ENCODE results near the gene CNTNAP5.

The CNTNAP5 gene

DNA sequence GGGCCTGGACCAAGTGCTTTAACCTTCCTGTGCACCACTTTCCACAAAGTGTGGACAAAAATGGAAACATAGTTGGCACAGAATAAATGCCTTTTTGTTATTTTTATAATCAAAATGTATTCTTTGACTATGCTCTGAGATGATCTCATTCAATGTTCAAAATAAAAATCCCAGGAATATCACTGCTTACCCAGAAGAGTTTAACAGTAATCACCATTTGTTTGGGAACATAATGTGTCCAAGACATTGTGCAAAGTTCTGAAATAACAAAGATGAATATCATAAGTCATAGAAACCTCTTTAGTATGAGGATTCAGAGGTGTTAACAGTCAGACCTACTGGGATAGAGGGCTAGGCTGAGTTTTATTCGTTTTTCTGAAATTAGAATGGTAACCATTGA is 668.1 kb downstream of the CNTNAP5 start:
- no peak for DNase-seq (ENCODE audit: low spot score)

DNA sequence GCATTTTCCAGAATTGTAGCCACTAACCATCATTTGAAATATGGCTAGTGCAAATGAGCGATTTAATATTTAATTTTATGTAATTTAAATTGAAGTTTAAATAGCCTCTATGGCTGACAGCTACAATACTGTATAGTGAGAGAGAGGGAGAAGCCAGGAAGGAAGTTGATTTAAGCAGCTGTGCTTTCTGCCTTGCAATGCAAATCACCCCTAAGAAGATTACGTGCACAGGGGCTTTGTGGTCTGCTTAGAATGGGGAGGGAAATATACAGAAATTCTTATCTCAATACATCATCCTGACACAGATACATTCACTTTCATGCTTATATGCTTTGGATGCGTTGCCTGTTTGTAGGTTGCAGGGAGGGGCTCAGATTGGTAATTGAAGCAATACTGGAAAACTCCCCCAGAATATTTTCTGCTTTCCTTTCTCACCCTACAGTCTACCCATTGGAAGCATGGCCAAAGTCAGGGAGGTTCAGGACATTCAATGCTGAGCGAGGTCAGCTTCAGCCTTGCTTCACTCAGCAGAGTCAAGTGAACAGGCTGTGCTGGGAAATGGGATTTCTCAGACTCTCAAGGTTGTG is 674.0 kb downstream of the CNTNAP5 start:
- no peak for DNase-seq (ENCODE audit: low spot score)

DNA sequence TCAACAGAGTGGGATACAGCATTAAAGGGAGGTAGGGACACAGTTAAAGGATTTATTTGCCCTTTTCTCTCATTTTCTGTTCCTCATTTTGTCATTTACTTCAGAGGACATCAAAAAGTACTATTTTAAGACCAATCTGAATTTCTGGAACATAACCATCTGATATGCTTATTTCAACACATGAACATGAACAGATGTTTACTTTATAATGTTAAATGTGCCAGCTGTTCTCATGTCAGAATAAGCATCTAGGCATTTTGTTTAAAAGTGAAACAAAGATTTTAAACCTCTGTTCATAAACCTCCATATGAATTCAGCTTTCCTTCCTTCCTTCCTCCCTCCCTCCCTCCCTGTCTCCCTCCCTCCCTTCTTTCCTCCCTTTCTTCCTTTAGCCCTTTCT is 677.7 kb downstream of the CNTNAP5 start:
- no peak for DNase-seq (ENCODE audit: low spot score)

DNA sequence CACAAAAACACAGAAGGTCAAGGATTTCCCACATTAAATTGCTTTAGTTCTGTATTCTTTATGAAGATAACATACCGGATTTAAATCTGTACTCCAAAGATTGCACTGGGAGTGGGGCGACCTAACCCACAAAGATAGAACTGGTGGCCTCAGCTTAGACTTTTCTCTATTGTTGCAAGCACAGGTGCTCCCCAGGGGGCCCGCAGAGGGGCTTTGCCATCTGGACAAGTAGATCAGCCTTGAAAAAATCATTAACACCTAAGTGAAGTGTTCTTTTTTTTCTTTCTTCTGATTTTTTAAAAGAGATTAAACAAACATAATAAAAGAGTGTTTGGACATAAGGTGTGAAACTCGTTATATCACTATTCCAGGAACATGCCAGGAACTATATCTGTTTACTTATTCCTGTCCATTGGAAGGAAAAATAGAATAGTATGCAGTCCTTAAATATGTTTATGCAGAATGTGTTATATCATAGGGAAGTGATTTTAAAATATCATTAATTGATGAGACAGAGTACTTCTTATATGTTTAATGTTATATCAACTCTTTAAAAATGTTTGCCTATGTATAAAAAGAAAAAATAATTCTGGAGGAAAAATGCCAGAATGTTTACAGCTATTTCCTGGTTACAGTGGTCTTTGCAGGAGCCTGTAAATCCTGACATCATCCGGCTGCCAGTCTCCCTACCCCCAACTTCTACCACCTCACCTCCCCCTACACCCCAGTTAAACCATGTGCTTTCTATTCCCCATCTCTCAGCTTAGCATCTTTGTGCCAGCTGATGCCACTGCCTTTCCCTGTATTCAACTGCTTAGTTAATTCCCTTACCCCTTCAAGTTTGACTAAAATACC is 679.2 kb downstream of the CNTNAP5 start:
- no peak for DNase-seq (ENCODE audit: low spot score)

DNA sequence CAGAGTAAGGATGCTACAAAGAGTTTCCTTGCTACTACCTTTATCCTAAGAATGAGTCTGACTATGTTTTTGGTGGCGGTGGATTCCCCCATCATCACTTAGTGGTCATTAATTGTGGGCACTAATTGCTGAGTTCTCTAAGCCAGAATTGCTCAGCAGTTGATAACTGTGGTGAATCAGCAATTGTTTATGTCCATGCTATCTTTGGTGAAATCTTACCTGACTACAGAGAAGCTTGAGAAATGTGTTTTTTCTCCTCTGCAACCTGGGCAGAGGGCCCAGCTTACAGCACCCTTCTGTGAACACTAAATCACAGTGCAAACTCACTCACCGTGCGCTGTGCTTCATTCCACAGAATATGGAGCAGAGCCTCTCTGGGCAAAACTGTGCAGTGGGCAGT is 683.6 kb downstream of the CNTNAP5 start:
- DNase-seq (ENCODE audit: low spot score) = no peak

DNA sequence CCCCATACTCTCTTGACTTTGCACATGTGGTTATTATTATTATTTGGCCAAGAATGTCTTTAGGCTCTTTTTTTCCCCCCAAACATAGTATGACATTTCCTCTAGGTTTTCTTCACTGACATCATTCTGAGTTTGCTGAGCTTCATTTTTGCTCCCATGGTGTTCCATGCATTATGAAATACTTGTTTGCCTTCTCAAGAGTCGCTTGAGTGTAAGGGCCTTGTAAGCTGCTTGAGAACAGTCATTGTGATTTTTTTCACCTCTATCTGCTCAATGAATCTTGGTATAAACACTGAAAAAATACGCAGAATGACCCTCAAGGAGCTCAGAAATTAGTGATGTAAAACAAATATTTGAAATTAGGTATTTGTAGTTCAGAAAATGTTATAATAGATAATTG is 688.9 kb downstream of the CNTNAP5 start:
- DNase-seq (ENCODE audit: low spot score) = no peak

DNA sequence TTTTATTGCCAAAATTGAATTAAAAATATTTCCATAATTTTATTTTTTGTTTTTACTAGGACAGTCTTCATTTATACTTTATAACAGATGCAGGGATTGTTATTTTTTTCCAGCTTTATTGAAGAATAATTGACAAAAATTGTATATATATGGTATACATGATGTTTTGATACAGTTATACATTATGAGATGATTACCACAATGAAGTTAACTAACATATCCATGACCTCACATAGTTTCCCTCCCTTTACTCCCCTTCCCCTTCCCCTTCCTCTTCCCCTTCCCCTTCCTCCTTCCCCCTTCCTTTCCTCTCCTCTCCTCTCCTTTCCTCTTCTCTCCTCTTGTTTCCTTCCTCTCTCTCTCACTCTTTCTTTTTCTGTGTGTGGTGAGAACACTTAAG is 700.1 kb downstream of the CNTNAP5 start:
- DNase-seq (ENCODE audit: low spot score) = no peak

DNA sequence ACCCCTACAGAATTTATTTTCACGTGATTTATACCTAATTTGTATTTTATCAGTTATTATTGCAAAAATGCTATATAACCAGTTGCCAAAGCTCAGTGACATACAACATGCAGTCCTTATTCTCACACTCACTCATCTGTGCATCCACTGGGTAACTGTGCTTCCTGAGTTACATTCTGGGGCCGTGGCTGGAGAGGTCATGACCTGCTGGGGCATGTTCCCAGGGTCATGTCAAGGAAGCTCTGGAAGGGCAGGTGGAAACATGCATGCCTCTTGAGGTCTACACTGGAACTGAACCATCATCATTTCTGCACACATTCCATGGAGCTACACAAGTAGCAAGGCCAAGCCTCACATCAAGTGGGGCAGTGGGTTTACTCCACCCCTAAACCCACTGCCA is 715.5 kb downstream of the CNTNAP5 start:
- DNase-seq (ENCODE audit: low spot score) = no peak

DNA sequence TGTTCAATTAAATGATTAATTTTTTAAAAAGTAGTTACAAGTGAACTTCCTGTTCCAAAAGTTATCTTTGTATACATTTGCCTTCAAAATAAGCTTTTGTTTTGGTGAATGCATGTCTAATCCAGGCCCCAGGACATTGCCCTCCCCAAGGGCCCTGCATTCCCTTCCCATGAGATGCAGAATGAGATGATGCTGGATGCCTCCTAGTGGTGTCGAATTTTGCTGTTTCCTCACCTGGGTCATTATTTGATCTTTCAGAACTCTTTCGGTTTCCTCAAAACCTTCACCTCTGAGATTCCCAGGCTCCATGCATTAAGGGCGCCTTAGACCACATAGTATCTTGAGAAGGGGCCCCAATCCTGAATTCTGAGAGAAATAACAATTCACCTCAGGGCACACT is 728.8 kb downstream of the CNTNAP5 start:
- DNase-seq (ENCODE audit: low spot score) = no peak

DNA sequence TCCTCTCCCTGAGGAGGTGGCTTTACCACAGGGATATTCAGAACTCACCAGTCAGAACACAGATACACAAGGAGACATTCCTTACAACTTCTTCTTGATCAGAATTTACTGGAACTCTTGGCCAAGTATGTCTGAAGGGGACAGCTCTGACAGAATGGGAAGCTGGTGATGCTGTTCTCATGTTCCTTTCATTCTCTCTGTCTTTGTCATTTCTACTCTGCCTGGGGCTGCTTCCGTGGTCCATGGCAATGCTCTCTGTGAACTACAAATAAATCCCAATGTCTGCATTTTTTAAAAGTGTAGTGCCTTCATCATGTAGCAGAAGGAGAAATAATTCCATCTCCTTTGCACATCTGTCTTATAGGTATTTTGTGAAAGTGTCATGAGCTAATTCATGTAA is 730.3 kb downstream of the CNTNAP5 start:
- no peak for DNase-seq (ENCODE audit: low spot score)

DNA sequence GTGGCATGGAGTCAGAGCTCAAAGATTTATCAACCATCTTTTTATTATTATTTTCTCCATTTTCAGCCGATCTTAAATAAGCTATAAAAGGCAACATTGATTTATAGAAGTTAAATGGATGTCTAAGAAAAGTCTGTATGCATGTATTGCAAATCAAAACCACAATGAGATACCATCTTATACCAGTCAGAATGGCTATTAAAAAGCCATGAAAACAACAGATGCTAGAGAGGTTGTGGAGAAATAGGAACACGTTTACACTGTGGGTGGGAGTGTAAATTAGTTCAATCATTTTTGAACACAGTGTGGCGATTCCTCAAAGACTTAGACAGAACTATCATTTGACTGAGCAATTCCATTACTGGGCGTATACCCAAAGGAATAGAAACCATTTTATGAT is 731.0 kb downstream of the CNTNAP5 start:
- DNase-seq (ENCODE audit: low spot score) = no peak

DNA sequence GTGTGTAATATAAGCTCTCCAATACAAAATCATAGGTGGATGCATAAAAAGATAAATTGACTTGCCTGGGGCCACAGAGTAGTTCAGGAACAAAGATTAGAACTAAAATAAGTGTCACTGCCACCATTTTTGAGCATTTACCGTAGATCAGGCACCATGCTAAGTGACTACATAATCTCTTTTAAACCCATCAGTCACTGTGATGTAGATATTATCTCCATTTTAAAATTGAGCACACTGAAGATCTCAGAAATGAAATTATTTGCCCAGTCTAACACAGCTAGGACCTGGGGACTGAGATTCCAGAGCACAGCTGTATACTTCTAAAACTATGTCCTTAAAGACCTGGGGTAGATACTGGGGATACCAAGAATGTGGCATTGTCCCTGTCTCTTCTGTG is 737.3 kb downstream of the CNTNAP5 start:
- no peak for DNase-seq (ENCODE audit: low spot score)

DNA sequence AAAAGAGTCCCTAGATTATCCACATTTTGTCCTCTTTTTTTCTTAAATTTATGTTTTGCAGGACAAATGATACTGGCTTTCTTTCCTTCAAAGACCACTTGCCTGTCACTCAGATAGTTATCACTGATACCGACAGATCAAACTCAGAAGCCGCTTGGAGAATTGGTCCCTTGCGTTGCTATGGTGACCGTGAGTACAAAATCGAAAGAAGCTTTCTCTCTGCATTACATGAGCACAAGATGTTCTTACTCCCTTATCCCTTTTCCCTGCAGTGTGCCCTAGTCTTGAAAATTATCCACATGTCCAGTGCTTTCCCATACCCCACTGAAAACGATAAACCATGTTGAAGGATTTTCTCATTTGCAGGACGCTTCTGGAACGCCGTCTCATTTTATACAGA is 738.5 kb downstream of the CNTNAP5 start:
- DNase-seq (ENCODE audit: low spot score) = no peak

DNA sequence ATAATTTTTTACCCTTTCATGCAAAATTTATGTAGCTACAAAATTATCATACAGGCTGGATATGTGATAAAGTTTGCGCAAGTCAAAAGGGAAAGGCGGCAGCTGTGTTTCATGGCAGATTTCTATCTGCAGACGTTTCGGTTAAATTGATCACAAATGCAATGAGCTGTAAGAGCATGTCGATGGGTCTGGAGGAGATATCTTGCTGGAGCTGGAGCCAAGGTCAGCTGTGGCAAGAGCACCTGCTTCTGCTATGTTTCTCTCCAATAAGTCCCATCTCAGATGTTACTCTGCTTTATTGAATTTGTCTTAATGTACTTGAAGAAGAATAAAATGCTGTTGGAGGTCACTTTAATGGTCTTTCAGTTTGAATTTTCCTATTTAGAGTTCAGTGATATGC is 749.7 kb downstream of the CNTNAP5 start:
- DNase-seq (ENCODE audit: low spot score) = no peak

DNA sequence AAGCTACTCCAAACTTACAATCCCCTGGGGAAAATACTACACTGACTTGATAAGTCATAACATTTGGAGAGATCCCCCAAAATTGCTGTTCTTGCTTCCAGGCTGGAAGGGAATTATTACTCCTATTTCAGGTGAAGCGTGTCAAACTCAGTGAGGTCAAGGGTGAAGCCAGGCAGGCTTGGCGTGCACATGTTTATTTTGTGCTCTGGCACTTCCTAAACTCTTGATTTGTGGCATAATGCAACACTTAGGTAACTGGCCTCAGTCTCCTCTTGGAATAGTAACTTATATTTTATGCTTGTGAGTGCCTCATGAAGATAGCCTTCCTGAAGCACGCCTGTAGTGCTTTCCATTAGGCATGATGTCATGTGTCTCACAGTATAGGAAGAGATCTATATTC is 751.2 kb downstream of the CNTNAP5 start:
- no peak for DNase-seq (ENCODE audit: low spot score)

DNA sequence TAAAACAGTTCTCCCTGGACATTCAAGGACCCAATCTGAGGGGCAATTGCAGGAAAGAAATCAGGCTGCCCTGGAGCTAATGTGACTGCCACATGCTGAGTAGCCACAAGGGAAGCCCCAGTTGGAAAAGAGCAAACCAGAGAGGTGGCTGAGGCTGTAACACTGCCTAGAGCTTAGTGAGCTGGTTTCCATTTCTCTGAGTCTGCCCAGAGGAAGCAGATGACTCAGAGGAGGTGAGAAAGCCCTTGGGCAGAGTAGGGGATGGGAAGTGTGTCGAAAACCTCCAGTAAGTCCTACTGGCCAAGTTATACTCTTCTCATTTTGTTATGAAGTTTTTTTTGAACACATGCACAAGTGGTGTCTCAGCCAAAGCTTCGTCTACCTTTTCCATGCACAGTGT is 753.0 kb downstream of the CNTNAP5 start:
- DNase-seq (ENCODE audit: low spot score) = no peak

DNA sequence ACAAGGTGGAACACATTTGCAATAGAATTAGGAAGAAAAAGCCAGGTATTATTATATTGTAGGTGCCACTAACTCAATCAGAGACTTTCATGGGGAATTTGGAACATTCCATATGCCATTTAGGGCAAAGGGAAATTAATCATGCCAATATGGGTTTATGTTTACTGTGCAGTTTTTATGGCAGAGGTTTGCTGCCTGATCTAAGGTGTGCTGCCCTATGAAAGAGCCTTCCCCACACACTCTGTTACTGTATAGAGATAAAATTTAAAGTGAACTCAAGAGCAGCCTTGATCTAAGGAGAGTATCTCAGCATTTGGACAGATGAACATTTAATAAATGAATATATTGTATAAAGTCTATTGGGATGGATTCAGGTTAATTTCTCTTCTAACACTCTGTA is 771.6 kb downstream of the CNTNAP5 start:
- DNase-seq (ENCODE audit: low spot score) = no peak

DNA sequence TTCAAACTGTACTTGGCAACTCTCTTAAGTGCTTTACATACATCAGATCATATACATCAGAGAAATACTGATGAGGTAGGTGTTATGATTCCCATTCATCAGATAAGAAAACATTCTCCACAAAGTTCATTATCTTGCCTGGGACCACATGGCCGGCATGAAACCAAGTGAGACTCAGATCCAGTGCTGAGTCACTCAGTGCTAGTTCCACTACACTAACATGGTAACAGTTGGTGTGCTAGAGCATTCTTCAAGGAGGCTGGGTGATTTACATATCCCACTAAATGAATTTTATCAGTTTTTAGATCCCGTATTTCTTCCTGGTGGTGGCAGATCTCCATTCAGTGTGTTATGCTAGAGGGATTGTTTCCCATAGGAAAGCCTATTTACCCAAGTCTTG is 772.0 kb downstream of the CNTNAP5 start:
- no peak for DNase-seq (ENCODE audit: low spot score)

DNA sequence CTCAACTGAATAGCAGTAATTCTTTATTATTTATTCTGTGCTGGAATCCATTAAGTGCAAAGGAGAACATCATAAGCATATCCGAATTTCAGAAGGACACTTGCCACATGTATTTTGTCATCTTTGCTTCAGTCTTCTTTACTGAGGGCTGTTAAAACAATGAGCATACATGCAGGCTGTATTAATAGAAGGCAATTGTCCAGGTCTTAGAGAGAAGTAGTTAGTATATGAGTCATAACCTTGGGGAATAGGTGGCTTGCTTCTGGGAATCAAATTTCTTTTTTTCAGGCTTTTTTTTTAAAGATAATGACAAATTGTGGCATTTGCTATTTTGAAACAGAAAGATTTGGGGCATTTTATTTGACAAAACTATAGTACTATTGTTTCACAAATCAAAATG is 773.5 kb downstream of the CNTNAP5 start:
- DNase-seq (ENCODE audit: low spot score) = no peak

DNA sequence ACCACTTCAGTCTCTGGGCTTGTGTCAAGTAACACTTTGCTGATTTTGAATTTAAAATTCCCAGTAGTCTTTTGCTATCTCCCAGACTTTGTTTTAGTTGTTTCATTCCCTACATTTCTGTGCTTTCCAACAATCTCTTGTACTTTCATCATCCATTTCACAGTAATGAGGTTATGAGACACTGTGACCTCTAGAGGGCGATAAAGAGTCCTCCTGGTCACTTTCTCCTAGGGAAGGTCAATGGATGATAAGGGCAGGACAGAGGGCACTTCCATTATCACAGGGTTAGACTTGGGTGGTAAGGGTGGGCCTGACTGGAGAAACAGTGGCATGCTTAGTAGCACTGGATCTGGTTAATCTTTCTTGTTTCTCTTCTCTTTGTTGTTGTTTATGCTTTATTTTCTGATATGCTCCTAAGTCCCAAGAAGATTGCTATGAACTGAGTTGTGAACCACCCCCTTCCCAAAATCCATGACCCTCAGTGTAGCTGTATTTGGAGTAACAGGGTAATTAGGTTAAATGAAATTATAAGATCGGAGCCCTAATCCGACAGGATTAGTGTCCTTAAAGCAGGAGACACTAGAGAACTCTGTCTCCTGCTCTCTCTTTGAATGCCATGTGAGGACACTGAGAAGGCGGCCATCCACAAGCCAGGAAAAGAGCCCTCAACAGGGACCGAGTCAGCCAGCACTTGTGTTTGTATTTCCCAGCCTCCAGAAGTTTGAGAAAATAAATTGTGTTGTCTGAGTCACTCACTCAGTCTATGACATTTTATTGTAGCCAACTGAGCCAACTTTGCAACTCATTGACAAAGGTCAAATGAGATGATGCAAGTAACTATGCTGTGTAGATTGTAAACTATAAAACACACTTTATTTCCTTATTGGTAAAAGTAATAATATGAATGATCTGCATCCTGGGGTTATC is 779.2 kb downstream of the CNTNAP5 start:
- DNase-seq (ENCODE audit: low spot score) = peak; percentile 6

DNA sequence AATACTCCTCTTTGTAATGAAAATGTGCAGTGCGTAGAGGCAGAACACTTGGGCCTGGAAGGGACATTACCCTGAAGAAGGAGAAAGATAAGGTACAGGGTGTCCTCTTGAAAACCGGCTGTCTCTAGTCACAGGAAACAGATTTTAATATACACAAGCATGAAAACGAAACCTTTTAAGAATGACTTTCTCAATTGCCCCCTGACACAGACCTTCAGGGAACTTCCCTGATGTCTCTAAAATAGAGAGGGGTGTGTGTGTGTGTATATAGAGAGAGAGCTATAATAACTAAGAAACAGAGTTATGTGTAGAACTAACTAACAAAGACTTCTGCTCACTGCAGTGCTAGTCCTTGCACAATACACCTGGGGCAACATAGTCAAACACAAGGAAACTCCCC is 780.0 kb downstream of the CNTNAP5 start:
- DNase-seq (ENCODE audit: low spot score) = no peak

DNA sequence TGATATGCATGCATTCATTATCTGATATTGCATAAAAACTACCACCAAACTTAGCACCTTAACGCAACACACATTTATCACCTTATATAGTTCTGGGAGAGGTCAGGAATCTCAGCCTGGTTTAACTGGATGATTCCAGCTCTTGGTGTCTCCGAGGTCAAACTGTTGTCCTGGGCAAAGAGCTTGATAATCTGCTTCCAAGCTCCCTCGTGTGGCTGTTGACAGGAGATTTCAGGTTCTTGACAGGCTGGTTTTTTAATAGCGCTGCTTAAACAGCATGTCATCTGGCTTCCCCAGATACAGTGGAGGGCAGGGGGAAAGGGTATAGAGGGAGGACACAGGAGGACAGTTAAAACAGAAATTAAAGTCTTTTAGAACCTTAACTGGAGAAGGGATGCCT is 785.0 kb downstream of the CNTNAP5 start:
- DNase-seq (ENCODE audit: low spot score) = no peak

Measured in germinal center (tissue), 1 donor.